LNCaP clone FGC (cell line): ENCODE data around the gene PSMD7.
"Not testable (repeated sequence)": the region's sequence is repeated elsewhere in the genome, so short reads cannot be mapped to it uniquely, and the experiment has no call there.

ENCODE experiments used
- DNase-seq: peaks from one replicate; pipeline ENCODE4 v3.0.0-alpha.2; 2011; ENCODE audit warnings: low read depth
- H3K4me3 ChIP-seq: 2 replicates; pipeline ENCODE4 v1.5.1; 2011; ENCODE audit warnings: mild to moderate bottlenecking, low read depth, low read length, control low read depth
- TF ChIP-seq, protein P1 (sequence below): IDR thresholded peaks from 2 replicates; pipeline ENCODE4 v1.5.1; 2012; ENCODE audit warnings: mild to moderate bottlenecking; ENCODE audit not compliant: control insufficient read depth, insufficient read depth; ENCODE audit errors: extremely low read depth

The PSMD7 gene

GRCh38 chr16:74320707-74321106, 24.1 kb downstream of the PSMD7 start:
- TF ChIP-seq, protein P1, sequence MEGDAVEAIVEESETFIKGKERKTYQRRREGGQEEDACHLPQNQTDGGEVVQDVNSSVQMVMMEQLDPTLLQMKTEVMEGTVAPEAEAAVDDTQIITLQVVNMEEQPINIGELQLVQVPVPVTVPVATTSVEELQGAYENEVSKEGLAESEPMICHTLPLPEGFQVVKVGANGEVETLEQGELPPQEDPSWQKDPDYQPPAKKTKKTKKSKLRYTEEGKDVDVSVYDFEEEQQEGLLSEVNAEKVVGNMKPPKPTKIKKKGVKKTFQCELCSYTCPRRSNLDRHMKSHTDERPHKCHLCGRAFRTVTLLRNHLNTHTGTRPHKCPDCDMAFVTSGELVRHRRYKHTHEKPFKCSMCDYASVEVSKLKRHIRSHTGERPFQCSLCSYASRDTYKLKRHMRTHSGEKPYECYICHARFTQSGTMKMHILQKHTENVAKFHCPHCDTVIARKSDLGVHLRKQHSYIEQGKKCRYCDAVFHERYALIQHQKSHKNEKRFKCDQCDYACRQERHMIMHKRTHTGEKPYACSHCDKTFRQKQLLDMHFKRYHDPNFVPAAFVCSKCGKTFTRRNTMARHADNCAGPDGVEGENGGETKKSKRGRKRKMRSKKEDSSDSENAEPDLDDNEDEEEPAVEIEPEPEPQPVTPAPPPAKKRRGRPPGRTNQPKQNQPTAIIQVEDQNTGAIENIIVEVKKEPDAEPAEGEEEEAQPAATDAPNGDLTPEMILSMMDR, result no peak
- no peak for DNase-seq
- H3K4me3 ChIP-seq, result no peak overlapping the region

- DNase-seq, result no peak
- TF ChIP-seq, protein P1, result no peak
- no peak overlapping the region for H3K4me3 ChIP-seq
These were observed 24.7 kb downstream of the PSMD7 start for GRCh38 chr16:74321356-74321755.

GRCh38 chr16:74322301-74322710, 25.7 kb downstream of the PSMD7 start:
- no peak for DNase-seq
- TF ChIP-seq, protein P1, result no peak
- H3K4me3 ChIP-seq, result no peak overlapping the region

- not testable (repeated sequence) for DNase-seq, H3K4me3 ChIP-seq
These were observed 28.2 kb downstream of the PSMD7 start for GRCh38 chr16:74324777-74325176.

GRCh38 chr16:74325641-74326040, 29.0 kb downstream of the PSMD7 start:
- TF ChIP-seq, protein P1, result no peak
- DNase-seq, result no peak
- H3K4me3 ChIP-seq, result no peak overlapping the region

GRCh38 chr16:74328346-74328745, 31.7 kb downstream of the PSMD7 start:
- DNase-seq, H3K4me3 ChIP-seq: not testable (repeated sequence)

- not testable (repeated sequence) for DNase-seq, H3K4me3 ChIP-seq
These were observed 35.9 kb downstream of the PSMD7 start for GRCh38 chr16:74332469-74332868.

- H3K4me3 ChIP-seq, DNase-seq: not testable (repeated sequence)
These were observed 40.9 kb downstream of the PSMD7 start for GRCh38 chr16:74337506-74337905.

DNA sequence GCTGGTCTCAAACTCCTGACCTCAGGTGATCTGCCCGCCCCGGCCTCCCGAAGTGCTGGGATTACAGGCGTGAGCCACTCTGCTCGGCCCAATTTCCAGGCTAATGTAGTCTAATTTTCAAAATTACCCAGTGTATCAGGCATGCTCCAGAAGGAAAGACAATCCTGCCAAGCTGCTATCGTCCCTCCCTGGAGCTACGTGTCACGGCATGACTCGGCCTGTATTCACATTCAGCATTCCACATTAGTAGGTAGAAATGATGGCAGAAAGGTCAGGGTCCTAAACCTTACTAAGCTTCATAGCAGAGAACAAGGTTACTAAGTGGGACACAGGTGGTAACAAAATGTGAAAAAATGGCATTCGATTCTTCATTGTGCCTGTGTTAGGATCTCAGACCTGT, 42.6 kb downstream of the PSMD7 start:
- not testable (repeated sequence) for H3K4me3 ChIP-seq, DNase-seq

DNA sequence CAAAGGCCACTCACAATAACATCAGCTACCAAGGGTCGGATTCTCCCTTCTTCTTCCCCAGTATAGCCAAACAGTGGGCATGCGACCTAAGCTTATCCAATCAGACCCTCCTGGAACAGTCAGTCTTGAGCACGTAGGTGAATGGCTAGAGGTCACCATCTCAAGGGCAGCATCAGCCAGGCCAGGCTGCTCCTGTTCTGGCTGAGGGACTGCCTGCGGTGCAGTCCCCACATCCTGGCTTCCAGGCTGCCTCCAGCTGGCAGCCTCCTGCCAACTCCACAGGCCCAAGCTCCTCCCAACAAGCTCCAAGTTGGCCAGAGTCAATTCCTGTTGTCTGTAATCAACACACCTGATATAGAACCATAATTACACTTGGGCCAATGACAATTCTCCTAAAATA, 56.4 kb downstream of the PSMD7 start:
- DNase-seq, H3K4me3 ChIP-seq: not testable (repeated sequence)
